ENCODE measurements around the gene MRPL34.

Gene MRPL34

GRCh38 chr19:17296273-17296672 is 9.4 kb upstream of the MRPL34 start:
- DNase-seq (ENCODE audit: low read depth in 1 of 2, low spot score in 1 of 2), result no peak
- Histone ChIP-seq H3K4me3 (replicated peaks; ENCODE audit: insufficient read depth, low read length) (no peak overlapping the region), H3K27ac (replicated peaks) (no peak overlapping the region), H3K27me3 (ENCODE audit: insufficient read depth, poor library complexity, severe bottlenecking) (no peaks in the 10 kb centered on the region)
- no peak for TF ChIP-seq GABPA (IDR thresholded peaks at IDR 0.05; ENCODE audit: low read depth)
- TF ChIP-seq POLR2AphosphoS5 (IDR thresholded peaks at IDR 0.05; ENCODE audit: low read depth), result no peak
- TF ChIP-seq SPI1 (IDR thresholded peaks at IDR 0.05; ENCODE audit: borderline replicate concordance, low read depth), result no peak
- TF ChIP-seq REST (IDR thresholded peaks at IDR 0.05; ENCODE audit: insufficient replicate concordance, low read depth), result no peak
- no peak for TF ChIP-seq CTCF (IDR thresholded peaks at IDR 0.05; ENCODE audit: insufficient read depth, low read length)

GRCh38 chr19:17296976-17297375 is 8.7 kb upstream of the MRPL34 start:
- TF ChIP-seq CTCF (IDR thresholded peaks at IDR 0.05; ENCODE audit: insufficient read depth, low read length) (no peak), POLR2AphosphoS5 (IDR thresholded peaks at IDR 0.05; ENCODE audit: low read depth) (no peak)
- DNase-seq (ENCODE audit: low read depth in 1 of 2, low spot score in 1 of 2), result no peak
- no peak overlapping the region for H3K27ac ChIP-seq (replicated peaks)
- H3K27me3 ChIP-seq (ENCODE audit: insufficient read depth, poor library complexity, severe bottlenecking), result no peaks in the 10 kb centered on the region
- no peak overlapping the region for H3K4me3 ChIP-seq (replicated peaks; ENCODE audit: insufficient read depth, low read length)

GRCh38 chr19:17300992-17301619 is 4.6 kb upstream of the MRPL34 start:
- Histone ChIP-seq H3K4me3 (replicated peaks; ENCODE audit: insufficient read depth, low read length) (no peak overlapping the region), H3K27ac (replicated peaks) (no peak overlapping the region), H3K27me3 (ENCODE audit: insufficient read depth, poor library complexity, severe bottlenecking) (no peaks in the 10 kb centered on the region)
- TF ChIP-seq GABPA (IDR thresholded peaks at IDR 0.05; ENCODE audit: low read depth) (no peak), REST (IDR thresholded peaks at IDR 0.05; ENCODE audit: insufficient replicate concordance, low read depth) (no peak), SPI1 (IDR thresholded peaks at IDR 0.05; ENCODE audit: borderline replicate concordance, low read depth) (no peak), CTCF (IDR thresholded peaks at IDR 0.05; ENCODE audit: insufficient read depth, low read length) (no peak), POLR2AphosphoS5 (IDR thresholded peaks at IDR 0.05; ENCODE audit: low read depth) (no peak)
- no peak for DNase-seq (ENCODE audit: low read depth in 1 of 2, low spot score in 1 of 2)
